HuH-7 (cell line): ENCODE data around the gene KLHL15.
A peak's percentile ranks its signal among the peaks of the same experiment; 100 is the strongest.
"Not testable (repeated sequence)": the region's sequence is repeated elsewhere in the genome, so short reads cannot be mapped to it uniquely, and the experiment has no call there.

ENCODE experiments used
- DNase-seq: peaks from one replicate; pipeline ENCODE4 v3.0.0; 2011; ENCODE audit warnings: low spot score

The KLHL15 gene, protein sequence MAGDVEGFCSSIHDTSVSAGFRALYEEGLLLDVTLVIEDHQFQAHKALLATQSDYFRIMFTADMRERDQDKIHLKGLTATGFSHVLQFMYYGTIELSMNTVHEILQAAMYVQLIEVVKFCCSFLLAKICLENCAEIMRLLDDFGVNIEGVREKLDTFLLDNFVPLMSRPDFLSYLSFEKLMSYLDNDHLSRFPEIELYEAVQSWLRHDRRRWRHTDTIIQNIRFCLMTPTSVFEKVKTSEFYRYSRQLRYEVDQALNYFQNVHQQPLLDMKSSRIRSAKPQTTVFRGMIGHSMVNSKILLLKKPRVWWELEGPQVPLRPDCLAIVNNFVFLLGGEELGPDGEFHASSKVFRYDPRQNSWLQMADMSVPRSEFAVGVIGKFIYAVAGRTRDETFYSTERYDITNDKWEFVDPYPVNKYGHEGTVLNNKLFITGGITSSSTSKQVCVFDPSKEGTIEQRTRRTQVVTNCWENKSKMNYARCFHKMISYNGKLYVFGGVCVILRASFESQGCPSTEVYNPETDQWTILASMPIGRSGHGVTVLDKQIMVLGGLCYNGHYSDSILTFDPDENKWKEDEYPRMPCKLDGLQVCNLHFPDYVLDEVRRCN

DNA sequence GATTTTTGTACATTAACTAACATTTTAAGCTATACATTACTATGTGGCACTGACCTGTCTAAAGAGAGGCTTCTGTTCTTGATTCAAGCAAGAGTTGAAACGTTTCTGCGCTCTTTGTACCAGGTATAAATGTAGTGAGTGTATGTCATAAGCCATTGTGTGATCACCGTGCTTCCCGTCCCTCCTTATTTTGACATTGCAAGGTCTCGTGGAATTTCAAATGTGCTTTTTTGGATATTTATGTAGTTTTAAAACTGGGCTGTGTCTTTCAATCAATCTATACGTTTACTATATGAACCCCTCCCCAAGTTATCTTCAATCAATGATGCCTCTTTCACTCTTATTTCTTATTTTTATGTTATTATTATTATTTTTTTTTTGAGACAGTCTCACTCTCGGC is at the start of gene KLHL15:
Gene KLHL15 (minus strand): TSS at position 101 of the 400 bp plus-strand sequence. CDS start 20,493 bp downstream, outside the sequence.
- peak; percentile 3 for DNase-seq

DNA sequence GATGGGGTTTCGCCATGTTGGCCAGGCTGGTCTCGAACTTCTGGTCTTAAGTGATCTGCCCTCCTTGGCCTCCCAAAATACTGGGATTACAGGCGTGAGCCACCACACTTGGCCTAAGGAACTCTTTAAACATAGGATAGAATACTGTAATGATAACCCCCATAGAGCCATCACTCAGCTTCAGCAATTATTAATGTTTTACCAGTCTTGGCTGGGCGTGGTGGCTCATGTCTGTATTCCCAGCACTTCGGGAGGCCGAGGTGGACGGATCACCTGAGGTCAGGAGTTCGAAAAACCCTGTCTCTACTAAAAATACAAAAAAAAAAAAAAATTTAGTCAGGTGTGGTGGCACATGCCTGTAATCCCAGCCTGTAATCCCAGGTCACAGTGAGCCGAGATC is 42.9 kb upstream of the KLHL15 start:
- no peak for DNase-seq

DNA sequence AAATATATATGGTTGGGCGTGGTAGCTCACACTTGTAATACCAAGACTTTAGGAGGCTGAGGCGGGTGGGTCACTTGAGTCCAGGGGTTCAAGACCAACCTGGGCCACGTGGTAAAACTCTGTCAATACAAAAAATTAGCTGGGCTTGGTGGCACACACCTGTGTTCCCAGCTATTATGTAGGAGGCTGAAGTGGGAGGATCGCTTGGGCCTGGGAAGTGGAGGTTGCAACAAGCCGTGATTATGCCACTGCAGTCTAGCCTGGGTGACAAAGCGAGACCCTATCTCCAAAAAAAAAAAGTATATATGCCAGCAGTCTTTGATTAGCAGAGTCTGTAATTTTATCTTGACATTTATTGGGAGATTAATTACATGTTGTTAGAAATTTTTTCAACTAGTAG is 36.5 kb upstream of the KLHL15 start:
- DNase-seq: no peak

DNA sequence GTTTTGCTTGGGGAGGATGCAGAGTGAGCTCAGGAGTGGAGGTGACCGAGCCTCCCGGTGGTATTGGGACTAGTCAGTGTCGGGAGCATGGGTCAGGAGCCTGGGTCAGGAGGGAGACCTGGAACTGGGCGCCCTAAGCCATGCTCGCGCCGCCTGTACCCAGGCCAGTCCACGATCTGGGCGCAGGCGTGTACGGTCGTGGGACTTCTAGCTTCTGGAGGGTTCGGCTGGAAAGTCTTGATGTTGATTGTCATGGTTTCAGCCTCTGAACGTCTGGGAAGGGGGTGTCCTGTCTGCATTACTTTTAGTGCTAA is 28.0 kb upstream of the KLHL15 start:
- DNase-seq: no peak

DNA sequence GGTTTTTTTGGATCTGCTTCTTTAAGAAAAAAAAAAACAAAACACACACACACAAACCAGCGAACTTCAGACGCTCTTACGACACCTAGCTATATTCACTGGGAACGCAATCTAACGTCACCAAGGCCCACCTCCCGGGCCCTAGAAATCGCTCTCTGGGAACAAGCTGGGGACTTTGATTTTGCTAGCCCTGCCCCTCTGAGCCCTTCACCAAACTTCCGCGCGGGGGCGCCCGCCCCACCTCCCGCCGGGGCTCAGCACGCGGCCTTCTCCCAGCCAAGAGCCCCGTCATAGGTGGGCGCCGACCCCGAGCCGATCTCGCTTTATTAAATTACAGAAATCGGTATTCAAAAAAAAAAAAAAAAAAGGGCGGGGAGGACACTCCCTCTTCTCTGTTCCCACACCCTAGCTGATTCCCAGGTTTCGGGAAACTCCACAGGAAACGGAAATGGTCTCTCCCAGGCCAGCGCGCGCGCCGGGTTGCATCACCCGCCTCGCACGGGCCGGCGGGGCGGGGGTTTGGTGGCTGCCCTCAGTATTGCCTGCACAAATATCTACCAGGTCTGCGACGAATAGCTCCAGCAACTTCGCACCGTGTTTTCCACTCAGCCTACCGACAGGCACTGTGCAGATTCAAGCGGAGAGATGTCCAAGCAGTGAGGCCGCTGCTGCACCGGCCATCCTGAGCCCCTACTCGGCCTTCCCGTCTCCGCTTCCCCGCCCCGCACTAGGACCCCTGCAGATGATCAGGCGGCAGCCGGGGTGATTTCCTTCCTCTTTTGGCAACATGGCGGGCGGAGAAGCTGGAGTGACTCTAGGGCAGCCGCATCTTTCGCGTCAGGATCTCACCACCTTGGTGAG is 27.4 kb upstream of the KLHL15 start, which contains the start of gene EIF2S3:
Gene EIF2S3 (plus strand): TSS at position 775 of the 861 bp plus-strand sequence. CDS start 13 bp downstream, at position 788.
- peak; percentile 64 for DNase-seq

DNA sequence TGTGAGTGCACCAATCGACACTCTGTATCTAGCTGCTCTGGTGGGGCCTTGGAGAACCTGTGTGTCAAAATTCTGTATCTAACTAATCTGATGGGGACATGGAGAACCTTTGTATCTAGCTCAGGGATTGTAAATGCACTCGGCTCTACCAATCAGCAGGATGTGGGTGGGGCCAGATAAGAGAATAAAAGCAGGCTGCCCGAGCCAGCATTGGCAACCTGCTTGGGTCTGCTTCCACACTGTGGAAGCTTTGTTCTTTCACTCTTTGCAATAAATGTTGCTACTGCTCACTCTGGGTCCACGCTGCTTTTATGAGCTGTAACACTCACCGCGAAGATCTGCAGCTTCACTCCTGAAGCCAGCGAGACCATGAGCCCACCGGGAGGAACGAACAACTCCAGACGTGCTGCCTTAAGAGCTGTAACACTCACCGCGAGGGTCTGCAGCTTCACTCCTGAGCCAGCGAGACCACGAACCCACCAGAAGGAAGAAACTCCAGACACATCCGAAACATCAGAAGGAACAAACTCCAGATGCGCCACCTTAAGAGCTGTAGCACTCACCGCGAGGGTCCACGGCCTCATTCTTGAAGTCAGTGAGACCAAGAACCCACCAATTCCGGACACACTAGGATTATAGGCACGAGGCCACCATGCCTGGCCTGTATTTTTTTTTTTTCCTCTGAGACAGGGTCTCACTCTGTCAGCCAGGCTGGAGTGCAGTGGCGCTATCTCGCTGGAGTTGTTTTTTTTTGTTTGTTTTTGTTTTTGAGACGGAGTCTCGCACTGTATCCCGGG is 23.7 kb upstream of the KLHL15 start:
- DNase-seq: not testable (repeated sequence)

DNA sequence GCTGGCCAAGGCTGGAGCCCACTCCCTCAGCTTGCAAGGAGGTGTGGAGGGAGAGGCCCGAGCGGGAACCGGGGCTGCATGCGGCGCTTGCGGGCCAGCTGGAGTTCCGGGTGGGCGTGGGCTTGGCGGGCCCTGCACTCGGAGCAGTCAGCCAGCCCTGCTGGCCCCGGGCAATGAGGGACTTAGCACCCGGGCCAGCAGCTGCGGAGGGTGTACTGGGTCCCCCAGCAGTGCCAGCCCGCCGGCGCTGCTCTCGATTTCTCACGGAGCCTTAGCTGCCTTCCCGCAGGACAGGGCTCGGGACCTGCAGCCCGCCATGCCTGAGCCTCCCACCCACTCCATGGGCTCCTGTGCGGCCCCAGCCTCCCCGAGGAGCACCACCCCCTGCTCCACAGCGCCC is 22.7 kb upstream of the KLHL15 start:
- DNase-seq: not testable (repeated sequence)

DNA sequence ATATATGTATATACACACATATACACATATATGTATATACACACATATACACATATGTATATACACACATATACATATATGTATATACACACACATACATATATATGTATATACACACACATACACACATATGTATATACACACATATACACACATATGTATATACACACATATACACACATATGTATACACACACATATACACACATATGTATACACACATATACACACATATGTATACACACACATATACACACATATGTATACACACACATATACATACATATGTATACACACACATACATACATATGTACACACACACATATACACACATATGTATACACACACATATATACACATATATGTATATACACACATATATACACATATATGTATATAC is 19.1 kb upstream of the KLHL15 start:
- not testable (repeated sequence) for DNase-seq

DNA sequence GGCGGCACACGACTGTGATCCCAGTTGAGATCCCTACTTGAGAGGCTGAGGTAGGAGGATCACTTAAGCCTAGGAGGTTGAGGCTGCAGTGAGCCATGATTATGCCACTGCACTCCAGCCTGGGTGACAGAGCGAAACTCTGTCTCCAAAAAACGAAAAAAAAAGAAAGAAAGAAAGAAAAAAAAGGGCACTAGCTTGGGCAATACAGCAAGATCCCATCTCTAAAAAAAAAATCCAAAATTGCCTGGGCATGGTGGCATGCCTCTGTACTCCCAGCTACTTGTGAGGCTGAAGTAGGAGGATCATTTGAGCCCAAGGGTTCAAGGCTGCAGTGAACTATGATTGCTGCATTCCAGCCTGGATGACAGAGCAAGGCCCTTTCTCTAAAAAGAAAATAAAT is 10.7 kb upstream of the KLHL15 start:
- DNase-seq: no peak

DNA sequence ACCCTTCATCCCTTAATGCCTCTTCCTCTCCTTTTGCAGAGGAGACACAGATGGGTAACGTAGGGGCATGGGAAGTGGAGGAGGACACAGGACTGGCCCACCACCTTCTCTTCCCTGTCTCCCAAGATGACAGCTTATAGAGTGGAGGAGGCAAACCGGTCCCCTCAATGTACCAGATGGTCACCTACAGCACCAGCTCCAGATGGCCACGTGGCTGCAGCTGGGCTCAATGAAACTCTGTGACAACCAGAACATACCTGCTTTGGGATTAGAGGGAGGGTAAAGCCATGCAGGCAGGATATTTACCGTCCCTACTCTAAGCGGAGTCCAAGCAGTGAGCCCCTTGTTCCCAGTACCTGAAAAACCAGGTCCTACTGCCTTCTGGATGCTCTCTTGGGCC is 7.5 kb upstream of the KLHL15 start:
- DNase-seq: no peak

DNA sequence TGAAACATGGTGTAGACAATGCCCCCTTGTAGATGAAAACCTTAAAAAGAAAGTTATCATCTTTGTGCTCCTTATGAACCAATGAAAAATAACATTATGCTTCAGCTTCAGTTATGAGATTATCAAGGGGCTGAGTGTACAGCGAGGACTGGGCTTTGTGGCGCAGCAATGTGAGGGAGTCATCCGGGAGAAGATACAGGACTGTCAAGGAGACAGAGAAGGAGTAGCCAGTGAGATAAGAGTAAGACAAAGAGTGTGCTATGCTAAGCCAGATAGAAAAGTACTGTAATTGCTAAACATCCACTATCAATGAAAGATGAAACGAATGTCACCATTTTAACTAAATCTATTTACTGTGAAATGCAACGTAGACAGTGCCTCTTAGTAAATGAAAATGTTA is 3.6 kb upstream of the KLHL15 start:
- no peak for DNase-seq

DNA sequence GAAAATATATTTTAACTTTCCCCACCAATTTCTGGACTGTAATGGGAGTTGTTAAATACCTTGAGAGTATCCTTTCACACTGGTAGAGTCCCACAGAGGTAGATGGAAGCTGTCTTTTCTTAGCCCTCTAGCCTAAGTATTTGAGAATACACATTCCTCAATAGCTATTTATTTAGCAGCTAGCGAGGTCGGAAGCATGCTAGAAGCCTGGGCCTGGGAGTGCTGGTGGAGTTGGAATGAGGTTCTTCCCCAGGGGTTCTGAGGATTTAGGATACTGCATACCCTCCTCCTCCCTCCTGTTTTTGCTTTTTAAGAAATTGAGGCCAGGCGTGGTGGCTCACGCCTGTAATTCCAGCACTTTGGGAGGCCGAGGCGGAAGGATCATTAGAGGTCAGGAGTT is 999 bp upstream of the KLHL15 start:
- DNase-seq: no peak

DNA sequence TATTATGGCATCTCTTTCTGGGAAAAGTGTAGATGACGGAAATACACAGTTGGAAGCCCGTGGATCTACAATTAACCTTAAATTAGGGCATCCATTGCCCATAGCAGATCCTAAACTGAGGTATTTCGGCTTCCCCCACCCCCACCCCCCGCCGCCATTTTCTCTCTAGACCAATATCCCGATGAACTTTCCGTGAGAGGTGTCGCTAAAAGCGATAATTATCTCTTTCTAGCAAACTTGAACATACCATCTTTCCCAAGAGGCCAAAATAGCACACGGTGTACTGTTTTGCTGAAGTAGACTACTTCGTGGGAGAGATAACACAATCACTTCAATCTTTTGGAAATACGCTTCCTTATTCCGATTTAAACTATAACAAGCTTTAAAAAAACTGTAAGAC is 554 bp downstream of the KLHL15 start:
- DNase-seq: peak; percentile 15

DNA sequence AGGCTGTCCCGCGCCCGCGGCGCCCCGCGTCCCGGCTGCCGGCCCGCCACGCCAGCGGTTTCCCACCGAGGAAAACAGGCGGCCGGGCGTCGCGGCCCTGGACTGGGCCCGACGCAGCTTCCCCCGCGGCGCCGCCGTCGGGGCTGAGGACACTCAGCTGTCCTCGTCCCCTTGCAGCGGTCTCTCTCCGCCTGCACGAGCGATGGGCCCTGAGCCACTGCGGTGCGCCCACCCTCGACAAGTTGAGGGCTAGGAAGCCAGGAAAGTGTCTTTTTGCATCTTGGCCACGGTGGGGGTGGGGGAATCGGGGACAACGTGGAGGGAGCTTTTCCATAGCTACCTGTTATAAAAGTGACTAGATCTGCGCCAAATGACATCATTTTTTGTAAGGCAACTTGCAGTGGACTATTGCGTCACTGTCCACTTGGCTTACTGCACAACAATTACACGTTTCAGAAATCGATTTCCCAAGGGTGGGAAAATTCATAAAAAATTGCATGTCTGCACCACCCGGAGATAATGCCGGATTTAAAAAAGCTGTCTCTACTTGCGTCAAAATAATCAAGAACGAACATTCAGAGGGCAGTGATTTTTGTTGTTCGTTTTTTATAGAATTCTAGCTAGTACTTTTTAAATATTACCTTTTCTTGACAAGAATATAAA is 1.1 kb downstream of the KLHL15 start:
- peak; percentile 8 for DNase-seq

DNA sequence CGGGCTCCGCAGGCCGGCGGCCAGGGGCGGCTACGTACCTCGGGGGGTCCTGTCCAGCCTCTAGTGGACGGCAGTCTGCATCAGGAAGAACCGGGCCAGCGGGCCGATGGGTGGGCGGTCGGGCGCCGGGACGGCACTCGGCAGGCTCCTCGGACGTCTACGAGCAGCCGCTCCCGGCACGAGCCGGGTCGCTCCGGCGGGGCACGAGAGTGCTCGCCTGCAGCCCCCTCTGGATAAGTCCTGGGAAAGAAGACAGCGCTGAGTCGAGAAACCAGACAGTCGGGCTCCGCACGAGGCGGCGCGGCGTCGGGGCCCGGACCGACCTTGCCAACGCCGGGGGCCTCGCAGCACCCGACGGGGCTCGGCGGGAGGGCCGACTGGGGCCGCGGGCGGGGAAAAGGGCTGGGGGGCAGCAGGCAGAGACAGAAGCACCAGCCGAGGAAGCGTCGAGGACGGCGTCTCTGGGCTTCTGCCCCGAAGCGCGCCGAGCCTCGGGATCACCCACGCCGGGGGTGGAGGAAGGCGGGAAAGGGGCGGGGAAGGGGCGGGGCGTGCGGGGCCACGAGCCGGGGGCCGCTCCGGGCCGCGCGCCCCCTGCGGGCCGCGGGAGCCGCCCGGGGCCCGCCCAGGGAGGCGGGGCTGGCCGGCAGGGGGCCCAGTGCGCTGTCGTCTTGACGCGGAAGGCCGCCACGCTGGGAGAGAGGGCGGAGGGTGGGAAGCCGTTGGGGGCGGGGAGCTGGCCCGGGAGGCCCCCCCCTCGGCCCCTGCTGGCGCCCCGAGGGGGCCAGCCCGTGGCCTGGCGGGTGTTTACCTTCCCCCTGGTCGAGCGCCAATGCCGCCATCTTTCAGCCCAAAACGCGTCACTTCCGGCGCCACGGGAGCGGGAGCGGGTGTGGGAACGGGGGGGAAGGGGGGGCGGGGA is 1.9 kb downstream of the KLHL15 start:
- DNase-seq: peak; percentile 66

DNA sequence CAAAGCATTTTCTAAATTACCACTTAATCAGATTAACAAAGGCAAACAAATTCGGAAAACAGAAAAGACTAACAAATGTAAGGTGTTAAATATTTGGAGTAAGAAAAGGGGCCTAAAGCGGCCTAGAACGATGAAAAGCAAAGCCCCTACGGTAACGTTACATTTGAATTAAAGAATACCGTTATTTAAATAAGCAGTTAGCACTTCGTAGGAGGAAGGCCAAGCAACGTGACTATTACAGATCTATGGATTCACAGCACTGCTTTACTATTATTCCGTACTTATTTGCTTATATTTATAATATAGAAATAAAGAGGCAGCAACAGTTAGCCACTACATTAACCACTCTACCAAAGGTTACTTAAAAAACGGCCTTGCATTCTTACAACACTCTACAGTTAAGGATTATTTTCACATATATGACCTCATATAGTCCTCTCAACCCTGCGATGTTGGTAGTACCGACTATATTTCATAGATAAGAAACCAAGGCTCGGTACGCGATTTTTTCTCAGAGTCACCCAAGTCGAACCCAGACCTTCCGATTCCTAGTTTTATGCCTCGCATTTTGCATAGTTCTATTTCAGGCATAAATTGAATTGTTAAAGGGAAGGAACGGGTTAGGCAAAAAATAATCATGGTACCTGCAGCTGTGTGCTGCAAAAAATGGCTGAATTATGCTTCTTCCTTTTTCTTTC is 2.9 kb downstream of the KLHL15 start:
- DNase-seq: no peak

DNA sequence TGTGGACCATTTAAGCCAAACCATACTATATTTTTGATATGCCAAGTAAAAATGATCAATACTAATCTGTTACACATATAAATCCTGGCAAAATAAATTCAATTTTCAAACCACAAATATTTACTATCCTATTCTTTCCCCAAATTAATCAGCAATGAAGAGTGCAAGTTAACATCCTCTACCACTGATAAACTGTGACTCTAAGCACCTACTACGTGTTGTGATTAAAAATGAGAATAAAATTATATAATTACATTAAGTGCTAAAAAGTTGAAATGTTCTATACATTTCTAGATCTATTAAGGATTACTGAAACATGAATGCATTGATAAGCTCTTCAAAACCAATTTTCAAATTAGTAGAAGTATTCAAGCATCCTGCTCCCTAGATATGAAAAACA is 3.4 kb downstream of the KLHL15 start:
- no peak for DNase-seq

DNA sequence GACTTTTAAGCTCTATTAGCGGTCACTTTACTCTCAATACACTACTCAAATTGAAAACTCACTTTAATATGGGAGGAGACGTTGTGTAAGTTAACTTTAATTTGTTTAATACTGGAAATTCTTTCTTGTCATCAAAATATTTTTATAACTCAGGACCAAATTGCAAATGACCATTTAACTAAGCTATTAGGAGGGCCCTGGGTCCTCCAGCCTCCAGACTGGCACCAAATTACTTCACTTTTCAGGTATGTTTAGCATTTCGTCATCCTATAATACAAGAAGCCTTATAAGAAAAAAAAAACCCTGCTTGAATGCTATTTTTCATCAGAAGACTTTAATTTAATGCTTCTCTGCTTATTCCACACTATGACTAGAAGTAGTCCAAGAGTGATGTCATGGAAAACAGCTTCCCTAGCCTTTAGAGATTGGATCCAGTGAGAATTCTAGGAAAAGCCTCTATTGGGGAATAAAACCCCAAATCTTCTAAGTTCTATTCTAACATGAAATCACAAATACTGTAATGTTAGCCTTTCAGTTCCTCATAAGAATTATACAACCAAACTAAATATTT is 6.6 kb downstream of the KLHL15 start:
- DNase-seq: no peak

DNA sequence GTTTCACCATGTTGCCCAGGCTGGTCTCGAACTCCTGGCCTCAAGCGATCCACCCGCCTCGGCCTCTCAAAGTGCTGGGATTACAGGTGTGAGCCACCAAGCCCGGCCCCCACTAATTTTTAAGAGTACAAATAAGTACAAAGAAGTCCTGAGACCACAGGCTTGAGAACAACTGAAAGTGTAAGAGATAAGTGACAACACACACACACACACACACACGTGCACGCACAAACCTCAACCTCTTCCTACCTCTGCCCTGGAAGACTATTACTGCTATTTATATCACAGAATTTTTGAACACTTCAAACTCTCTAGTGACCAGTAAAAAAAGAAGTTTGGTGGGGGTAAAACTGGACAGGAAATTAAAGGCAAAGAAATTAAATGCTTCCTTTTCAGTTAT is 7.5 kb downstream of the KLHL15 start:
- no peak for DNase-seq
